ENCODE results near the gene ZNF160.
"Not testable (repeated sequence)": the region's sequence is repeated elsewhere in the genome, so short reads cannot be mapped to it uniquely, and the experiment has no call there.

The ZNF160 gene

GRCh38 chr19:53041366-53041765 is 61.9 kb downstream of the ZNF160 start:
- Histone ChIP-seq H3K4me1 (ENCODE audit: control insufficient read depth, insufficient read depth, low read length) (no peaks in the 10 kb centered on the region), H3K27me3 (ENCODE audit: control insufficient read depth, insufficient read depth, low read length) (peaks cover 4% of the 10 kb centered on the region), H3K9ac (ENCODE audit: low read length) (no peak overlapping the region), H3K36me3 (ENCODE audit: control insufficient read depth, insufficient read depth, low read length) (no peaks in the 10 kb centered on the region), H3K9me3 (ENCODE audit: control insufficient read depth, low read length) (peaks cover 5% of the 10 kb centered on the region), H3K4me3 (ENCODE audit: low read length) (no peak overlapping the region)

GRCh38 chr19:53037101-53038097 is 65.8 kb downstream of the ZNF160 start:
- H3K4me3 ChIP-seq (ENCODE audit: low read length) = no peak overlapping the region
- peaks cover 4% of the 10 kb centered on the region for H3K27me3 ChIP-seq (ENCODE audit: control insufficient read depth, insufficient read depth, low read length)
- H3K4me1 ChIP-seq (ENCODE audit: control insufficient read depth, insufficient read depth, low read length) = no peaks in the 10 kb centered on the region
- peaks cover 5% of the 10 kb centered on the region for H3K9me3 ChIP-seq (ENCODE audit: control insufficient read depth, low read length)
- H3K36me3 ChIP-seq (ENCODE audit: control insufficient read depth, insufficient read depth, low read length) = no peaks in the 10 kb centered on the region
- no peak overlapping the region for H3K9ac ChIP-seq (ENCODE audit: low read length)

- Histone ChIP-seq H3K27me3 (ENCODE audit: control insufficient read depth, insufficient read depth, low read length) (peaks cover 4% of the 10 kb centered on the region), H3K4me1 (ENCODE audit: control insufficient read depth, insufficient read depth, low read length) (no peaks in the 10 kb centered on the region), H3K9ac (ENCODE audit: low read length) (no peak overlapping the region), H3K9me3 (ENCODE audit: control insufficient read depth, low read length) (peaks cover 5% of the 10 kb centered on the region), H3K36me3 (ENCODE audit: control insufficient read depth, insufficient read depth, low read length) (no peaks in the 10 kb centered on the region), H3K4me3 (ENCODE audit: low read length) (no peak overlapping the region)
These were observed 68.1 kb downstream of the ZNF160 start for GRCh38 chr19:53034948-53035675.

GRCh38 chr19:53034054-53034453 is 69.2 kb downstream of the ZNF160 start:
- H3K36me3 ChIP-seq (ENCODE audit: control insufficient read depth, insufficient read depth, low read length) = no peaks in the 10 kb centered on the region
- H3K4me3 ChIP-seq (ENCODE audit: low read length) = no peak overlapping the region
- peaks cover 5% of the 10 kb centered on the region for H3K9me3 ChIP-seq (ENCODE audit: control insufficient read depth, low read length)
- H3K27me3 ChIP-seq (ENCODE audit: control insufficient read depth, insufficient read depth, low read length) = peaks cover 4% of the 10 kb centered on the region
- no peaks in the 10 kb centered on the region for H3K4me1 ChIP-seq (ENCODE audit: control insufficient read depth, insufficient read depth, low read length)
- no peak overlapping the region for H3K9ac ChIP-seq (ENCODE audit: low read length)

GRCh38 chr19:53028306-53028705 is 74.9 kb downstream of the ZNF160 start:
- not testable (repeated sequence) for H3K27me3 ChIP-seq (ENCODE audit: control insufficient read depth, insufficient read depth, low read length); H3K4me1 ChIP-seq (ENCODE audit: control insufficient read depth, insufficient read depth, low read length); H3K36me3 ChIP-seq (ENCODE audit: control insufficient read depth, insufficient read depth, low read length); H3K9me3 ChIP-seq (ENCODE audit: control insufficient read depth, low read length); H3K9ac ChIP-seq (ENCODE audit: low read length); H3K4me3 ChIP-seq (ENCODE audit: low read length)

- Histone ChIP-seq H3K27me3 (ENCODE audit: control insufficient read depth, insufficient read depth, low read length) (no peaks in the 10 kb centered on the region), H3K9me3 (ENCODE audit: control insufficient read depth, low read length) (peaks cover 5% of the 10 kb centered on the region), H3K9ac (ENCODE audit: low read length) (no peak overlapping the region), H3K36me3 (ENCODE audit: control insufficient read depth, insufficient read depth, low read length) (no peaks in the 10 kb centered on the region), H3K4me3 (ENCODE audit: low read length) (no peak overlapping the region), H3K4me1 (ENCODE audit: control insufficient read depth, insufficient read depth, low read length) (no peaks in the 10 kb centered on the region)
These were observed 83.5 kb downstream of the ZNF160 start for GRCh38 chr19:53019684-53020083.

All from mucosa of stomach (tissue), 1 donor.